ENCODE measurements around the gene SLC25A43. TPM values are rescaled to one million over a fixed set of nuclear protein-coding genes. Genes with fewer than 3 reads are reported as not detected.
A peak's percentile ranks its signal among the peaks of the same experiment; 100 is the strongest.
"Not testable (repeated sequence)": the region's sequence is repeated elsewhere in the genome, so short reads cannot be mapped to it uniquely, and the experiment has no call there.

The SLC25A43 gene
- total RNA-seq, 1 experiment from 2014 or later = 8.3 TPM

DNA sequence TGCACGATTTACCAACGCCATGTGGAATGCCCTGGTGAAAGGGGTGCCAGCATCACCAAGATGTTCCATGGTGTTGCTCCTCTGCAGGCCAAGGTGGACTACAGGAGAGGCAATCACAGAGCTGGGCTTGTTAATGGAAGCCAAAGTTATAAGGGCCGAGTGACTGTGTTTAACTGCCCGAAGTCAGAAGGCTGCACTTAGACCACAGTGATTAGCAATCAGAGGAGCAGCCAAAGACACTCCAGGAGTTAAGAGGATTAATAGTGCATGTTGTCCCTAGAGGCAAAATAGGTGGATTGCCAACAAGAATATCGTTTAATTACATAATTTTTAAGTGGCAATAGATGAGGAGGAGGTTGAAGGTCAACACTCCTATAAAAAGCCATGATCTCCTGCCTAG is 22.8 kb upstream of the SLC25A43 start:
- no peak overlapping the region for H3K4me3 ChIP-seq (ENCODE audit: low read length)
- H3K4me1 ChIP-seq (ENCODE audit: low read length) = no peaks in the 10 kb centered on the region
- H3K36me3 ChIP-seq (ENCODE audit: insufficient read depth, low read length) = no peaks in the 10 kb centered on the region
- no peaks in the 10 kb centered on the region for H4K20me1 ChIP-seq (ENCODE audit: insufficient read depth, low read depth, low read length)
- H3K79me2 ChIP-seq (ENCODE audit: low read length) = no peaks in the 10 kb centered on the region
- no peaks in the 10 kb centered on the region for H3K27me3 ChIP-seq (ENCODE audit: low read length)
- H3K9me2 ChIP-seq (replicated peaks; ENCODE audit: insufficient read depth, low read length) = no peaks in the 10 kb centered on the region
- no peak for DNase-seq
- H3K9me3 ChIP-seq (ENCODE audit: low read length) = no peaks in the 10 kb centered on the region
- H3K4me2 ChIP-seq (ENCODE audit: low read depth, low read length, poor library complexity, severe bottlenecking) = no peak overlapping the region
- H3K27ac ChIP-seq (ENCODE audit: low read length) = no peak overlapping the region
- H2AFZ ChIP-seq (ENCODE audit: low read length) = no peak overlapping the region
- H3K9ac ChIP-seq (ENCODE audit: low read length) = no peak overlapping the region

- Histone ChIP-seq H3K36me3 (ENCODE audit: insufficient read depth, low read length) (no peaks in the 10 kb centered on the region), H3K9me2 (replicated peaks; ENCODE audit: insufficient read depth, low read length) (no peaks in the 10 kb centered on the region), H3K9me3 (ENCODE audit: low read length) (no peaks in the 10 kb centered on the region), H3K27ac (ENCODE audit: low read length) (no peak overlapping the region), H2AFZ (ENCODE audit: low read length) (no peak overlapping the region), H3K4me2 (ENCODE audit: low read depth, low read length, poor library complexity, severe bottlenecking) (no peak overlapping the region), H3K4me3 (ENCODE audit: low read length) (no peak overlapping the region), H3K9ac (ENCODE audit: low read length) (no peak overlapping the region), H3K79me2 (ENCODE audit: low read length) (no peaks in the 10 kb centered on the region), H3K27me3 (ENCODE audit: low read length) (no peaks in the 10 kb centered on the region), H3K4me1 (ENCODE audit: low read length) (peaks cover 3% of the 10 kb centered on the region; the same call in 1 of the 2 replicates), H4K20me1 (ENCODE audit: insufficient read depth, low read depth, low read length) (no peaks in the 10 kb centered on the region)
- DNase-seq = no peak
Observed at GRCh38 chrX:119381349-119381944, 17.7 kb upstream of the SLC25A43 start.

DNA sequence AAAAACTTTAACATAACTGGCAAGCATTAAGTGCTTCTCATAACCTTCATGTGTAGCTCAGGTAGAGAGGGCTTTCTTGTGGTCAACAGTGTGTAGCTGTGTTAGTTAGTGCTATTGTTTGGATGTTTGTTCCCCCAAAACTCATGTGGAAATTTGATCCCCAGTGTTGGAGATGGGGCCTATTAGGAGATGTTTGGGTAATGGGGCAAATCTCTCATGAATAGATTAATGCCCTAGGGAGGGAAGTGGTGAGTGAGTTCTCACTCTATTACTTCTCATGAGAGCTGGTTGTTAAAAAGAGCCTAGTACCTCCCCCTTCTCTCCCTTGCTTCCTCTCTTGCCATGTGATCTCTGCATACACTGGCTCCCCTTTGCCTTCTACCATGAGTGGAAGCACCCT is 16.5 kb upstream of the SLC25A43 start:
- H3K9ac ChIP-seq (ENCODE audit: low read length) = no peak overlapping the region
- H3K79me2 ChIP-seq (ENCODE audit: low read length) = no peaks in the 10 kb centered on the region
- H3K4me2 ChIP-seq (ENCODE audit: low read depth, low read length, poor library complexity, severe bottlenecking) = no peak overlapping the region
- H4K20me1 ChIP-seq (ENCODE audit: insufficient read depth, low read depth, low read length) = no peaks in the 10 kb centered on the region
- H3K36me3 ChIP-seq (ENCODE audit: insufficient read depth, low read length) = no peaks in the 10 kb centered on the region
- no peak overlapping the region for H3K27ac ChIP-seq (ENCODE audit: low read length)
- peaks cover 3% of the 10 kb centered on the region; the same call in 1 of the 2 replicates for H3K4me1 ChIP-seq (ENCODE audit: low read length)
- no peak overlapping the region for H2AFZ ChIP-seq (ENCODE audit: low read length)
- no peak overlapping the region for H3K4me3 ChIP-seq (ENCODE audit: low read length)
- no peaks in the 10 kb centered on the region for H3K27me3 ChIP-seq (ENCODE audit: low read length)
- no peaks in the 10 kb centered on the region for H3K9me3 ChIP-seq (ENCODE audit: low read length)
- no peaks in the 10 kb centered on the region for H3K9me2 ChIP-seq (replicated peaks; ENCODE audit: insufficient read depth, low read length)
- DNase-seq = no peak

- not testable (repeated sequence) for H3K9me2 ChIP-seq (replicated peaks; ENCODE audit: insufficient read depth, low read length); H3K9ac ChIP-seq (ENCODE audit: low read length); H3K4me2 ChIP-seq (ENCODE audit: low read depth, low read length, poor library complexity, severe bottlenecking); H4K20me1 ChIP-seq (ENCODE audit: insufficient read depth, low read depth, low read length); H3K27ac ChIP-seq (ENCODE audit: low read length); H3K4me1 ChIP-seq (ENCODE audit: low read length); H3K36me3 ChIP-seq (ENCODE audit: insufficient read depth, low read length); H2AFZ ChIP-seq (ENCODE audit: low read length); H3K79me2 ChIP-seq (ENCODE audit: low read length); DNase-seq; H3K9me3 ChIP-seq (ENCODE audit: low read length); H3K4me3 ChIP-seq (ENCODE audit: low read length); H3K27me3 ChIP-seq (ENCODE audit: low read length)
Observed at GRCh38 chrX:119386685-119387084, 12.5 kb upstream of the SLC25A43 start.

- not testable (repeated sequence) for H3K4me3 ChIP-seq (ENCODE audit: low read length); H3K9me3 ChIP-seq (ENCODE audit: low read length); DNase-seq; H3K4me2 ChIP-seq (ENCODE audit: low read depth, low read length, poor library complexity, severe bottlenecking); H4K20me1 ChIP-seq (ENCODE audit: insufficient read depth, low read depth, low read length); H2AFZ ChIP-seq (ENCODE audit: low read length); H3K9ac ChIP-seq (ENCODE audit: low read length); H3K36me3 ChIP-seq (ENCODE audit: insufficient read depth, low read length); H3K79me2 ChIP-seq (ENCODE audit: low read length); H3K27me3 ChIP-seq (ENCODE audit: low read length); H3K9me2 ChIP-seq (replicated peaks; ENCODE audit: insufficient read depth, low read length); H3K4me1 ChIP-seq (ENCODE audit: low read length); H3K27ac ChIP-seq (ENCODE audit: low read length)
Observed at GRCh38 chrX:119387426-119387825, 11.7 kb upstream of the SLC25A43 start.

- Histone ChIP-seq H3K27me3 (ENCODE audit: low read length) (no peaks in the 10 kb centered on the region), H3K9ac (ENCODE audit: low read length) (no peak overlapping the region), H3K9me3 (ENCODE audit: low read length) (no peaks in the 10 kb centered on the region), H3K4me1 (ENCODE audit: low read length) (no peaks in the 10 kb centered on the region), H3K36me3 (ENCODE audit: insufficient read depth, low read length) (no peaks in the 10 kb centered on the region), H3K27ac (ENCODE audit: low read length) (no peak overlapping the region), H3K79me2 (ENCODE audit: low read length) (no peaks in the 10 kb centered on the region), H3K4me2 (ENCODE audit: low read depth, low read length, poor library complexity, severe bottlenecking) (no peak overlapping the region), H3K4me3 (ENCODE audit: low read length) (no peak overlapping the region), H4K20me1 (ENCODE audit: insufficient read depth, low read depth, low read length) (no peaks in the 10 kb centered on the region), H2AFZ (ENCODE audit: low read length) (no peak overlapping the region), H3K9me2 (replicated peaks; ENCODE audit: insufficient read depth, low read length) (no peaks in the 10 kb centered on the region)
- no peak for DNase-seq
Observed at GRCh38 chrX:119389214-119389613, 9.9 kb upstream of the SLC25A43 start.

- DNase-seq = no peak
- Histone ChIP-seq H3K27ac (ENCODE audit: low read length) (no peak overlapping the region), H3K4me1 (ENCODE audit: low read length) (no peaks in the 10 kb centered on the region), H3K9me3 (ENCODE audit: low read length) (no peaks in the 10 kb centered on the region), H3K4me2 (ENCODE audit: low read depth, low read length, poor library complexity, severe bottlenecking) (no peak overlapping the region), H2AFZ (ENCODE audit: low read length) (no peak overlapping the region; the same call in 1 of the 2 replicates), H3K36me3 (ENCODE audit: insufficient read depth, low read length) (no peaks in the 10 kb centered on the region), H3K27me3 (ENCODE audit: low read length) (no peaks in the 10 kb centered on the region), H3K9me2 (replicated peaks; ENCODE audit: insufficient read depth, low read length) (no peaks in the 10 kb centered on the region), H3K4me3 (ENCODE audit: low read length) (no peak overlapping the region), H4K20me1 (ENCODE audit: insufficient read depth, low read depth, low read length) (no peaks in the 10 kb centered on the region), H3K9ac (ENCODE audit: low read length) (no peak overlapping the region), H3K79me2 (ENCODE audit: low read length) (no peaks in the 10 kb centered on the region)
Observed at GRCh38 chrX:119389871-119390501, 9.2 kb upstream of the SLC25A43 start.

DNA sequence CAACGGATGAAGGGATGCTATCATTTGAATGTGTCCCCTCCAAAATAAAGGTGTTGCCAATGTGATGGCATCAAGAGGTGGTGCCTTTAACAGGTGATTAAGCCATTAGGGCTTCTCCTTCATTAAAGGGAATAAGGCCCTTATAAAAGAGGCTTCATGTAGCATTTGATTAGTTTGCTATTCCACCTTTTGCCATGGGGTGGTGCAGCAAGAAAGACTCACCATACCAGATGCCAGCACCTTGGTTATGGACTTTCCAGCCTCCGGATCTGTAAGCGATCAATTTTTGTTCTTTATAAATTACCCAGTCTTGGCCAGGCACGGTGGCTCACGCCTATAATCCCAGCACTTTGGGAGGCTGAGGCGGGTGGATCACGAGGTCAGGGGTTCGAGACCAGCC is 7.9 kb upstream of the SLC25A43 start:
- no peaks in the 10 kb centered on the region for H3K79me2 ChIP-seq (ENCODE audit: low read length)
- no peak overlapping the region for H3K27ac ChIP-seq (ENCODE audit: low read length)
- H3K36me3 ChIP-seq (ENCODE audit: insufficient read depth, low read length) = no peaks in the 10 kb centered on the region
- no peaks in the 10 kb centered on the region for H4K20me1 ChIP-seq (ENCODE audit: insufficient read depth, low read depth, low read length)
- H3K9ac ChIP-seq (ENCODE audit: low read length) = no peak overlapping the region
- H2AFZ ChIP-seq (ENCODE audit: low read length) = no peak overlapping the region
- H3K27me3 ChIP-seq (ENCODE audit: low read length) = no peaks in the 10 kb centered on the region
- peak; percentile 76 for DNase-seq
- no peaks in the 10 kb centered on the region for H3K4me1 ChIP-seq (ENCODE audit: low read length)
- no peak overlapping the region for H3K4me2 ChIP-seq (ENCODE audit: low read depth, low read length, poor library complexity, severe bottlenecking)
- no peaks in the 10 kb centered on the region for H3K9me3 ChIP-seq (ENCODE audit: low read length)
- H3K9me2 ChIP-seq (replicated peaks; ENCODE audit: insufficient read depth, low read length) = no peaks in the 10 kb centered on the region
- H3K4me3 ChIP-seq (ENCODE audit: low read length) = no peak overlapping the region
